NCI-H187 treated with DMSO at 0.1 percent for 48 hours (cell line): ENCODE data around the gene B4GALNT4.
"Not testable (repeated sequence)": the region's sequence is repeated elsewhere in the genome, so short reads cannot be mapped to it uniquely, and the experiment has no call there.

ENCODE experiments used
- DNase-seq: peaks from one replicate; lab custom pipeline; 2025; lab: John Stamatoyannopoulos, UW

Gene B4GALNT4

DNA sequence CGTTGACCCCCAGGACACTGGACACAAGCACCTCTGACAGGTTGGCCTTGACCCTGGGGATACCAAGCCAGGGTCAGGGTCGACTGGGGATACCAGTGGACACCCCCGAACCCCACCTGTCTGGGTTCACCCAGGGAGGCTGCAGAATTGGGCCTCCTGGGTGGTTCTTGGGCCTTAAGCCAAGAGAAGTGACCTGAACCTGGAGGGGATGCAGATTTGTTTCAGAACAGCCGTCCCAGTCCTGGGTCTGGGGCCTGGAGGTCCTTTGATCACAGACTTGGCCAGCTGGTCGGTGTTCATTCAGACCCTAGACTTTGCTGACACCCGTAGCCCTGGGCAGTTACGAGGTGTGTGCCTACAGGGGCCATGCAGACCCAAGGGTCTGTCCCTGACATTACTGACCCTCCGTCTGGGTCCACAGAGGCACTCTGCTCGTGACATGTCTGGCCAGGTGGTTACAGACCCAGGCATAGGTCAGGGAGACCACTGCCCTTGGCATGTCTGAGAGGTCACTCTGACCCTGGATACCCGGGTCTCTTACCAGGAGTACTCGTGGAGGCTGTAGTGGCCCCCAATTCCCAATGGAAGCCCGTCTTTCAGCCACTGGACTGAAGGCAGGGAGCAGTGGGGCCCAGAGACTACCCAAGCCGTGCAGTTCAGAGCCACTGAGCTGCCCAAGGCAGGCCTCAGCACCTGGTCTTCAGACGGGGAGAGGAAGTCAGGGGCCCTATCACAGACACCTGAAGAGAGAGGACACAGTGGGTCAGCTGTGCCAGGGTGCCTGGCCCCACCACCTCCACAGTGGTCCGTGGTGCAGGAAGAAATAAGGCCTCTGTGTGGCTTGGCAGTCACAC, 39.1 kb downstream of the B4GALNT4 start:
- DNase-seq: no peak

GRCh38 chr11:409008-409599, 39.8 kb downstream of the B4GALNT4 start:
- no peak for DNase-seq

GRCh38 chr11:409600-410483, 40.5 kb downstream of the B4GALNT4 start:
- no peak for DNase-seq

DNA sequence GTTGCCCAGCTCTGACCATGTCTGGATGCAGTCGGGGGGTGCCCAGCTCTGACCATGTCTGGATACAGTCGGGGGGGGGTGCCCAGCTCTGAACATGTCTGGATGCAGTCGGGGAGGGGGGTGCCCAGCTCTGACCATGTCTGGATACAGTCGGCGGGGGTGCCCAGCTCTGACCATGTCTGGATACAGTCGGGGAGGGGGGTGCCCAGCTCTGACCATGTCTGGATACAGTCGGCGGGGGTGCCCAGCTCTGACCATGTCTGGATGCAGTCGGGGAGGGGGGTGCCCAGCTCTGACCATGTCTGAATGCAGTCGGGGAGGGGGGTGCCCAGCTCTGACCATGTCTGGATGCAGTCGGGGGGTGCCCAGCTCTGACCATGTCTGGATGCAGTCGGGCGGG, 41.4 kb downstream of the B4GALNT4 start:
- DNase-seq: not testable (repeated sequence)

- DNase-seq: not testable (repeated sequence)
These were observed 42.2 kb downstream of the B4GALNT4 start for GRCh38 chr11:411520-411919.

DNA sequence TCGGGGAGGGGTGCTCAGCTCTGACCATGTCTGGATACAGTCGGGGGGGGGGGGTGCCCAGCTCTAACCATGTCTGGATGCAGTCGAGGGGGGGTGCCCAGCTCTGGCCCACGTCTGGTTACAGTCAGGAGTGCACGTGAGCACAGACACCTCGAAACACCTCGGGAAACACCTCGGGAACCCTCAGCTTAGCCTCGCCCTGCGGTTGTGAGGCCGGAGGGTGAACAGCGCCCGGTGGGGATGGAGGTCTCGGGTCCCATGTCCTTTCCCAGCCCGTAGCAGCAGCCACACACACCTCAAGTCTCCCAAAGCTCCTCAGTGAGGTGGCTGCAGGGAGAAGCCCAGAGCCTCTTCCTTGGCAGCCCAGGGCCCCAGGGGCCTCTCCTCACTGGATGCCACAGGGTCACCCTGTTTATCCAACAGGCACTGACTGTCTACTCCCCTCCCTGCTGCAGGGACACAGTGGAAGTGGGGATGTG, 43.4 kb downstream of the B4GALNT4 start:
- DNase-seq: no peak

- no peak for DNase-seq
These were observed 44.1 kb downstream of the B4GALNT4 start for GRCh38 chr11:413120-414081.

- no peak for DNase-seq
These were observed 45.1 kb downstream of the B4GALNT4 start for GRCh38 chr11:414318-414857.

DNA sequence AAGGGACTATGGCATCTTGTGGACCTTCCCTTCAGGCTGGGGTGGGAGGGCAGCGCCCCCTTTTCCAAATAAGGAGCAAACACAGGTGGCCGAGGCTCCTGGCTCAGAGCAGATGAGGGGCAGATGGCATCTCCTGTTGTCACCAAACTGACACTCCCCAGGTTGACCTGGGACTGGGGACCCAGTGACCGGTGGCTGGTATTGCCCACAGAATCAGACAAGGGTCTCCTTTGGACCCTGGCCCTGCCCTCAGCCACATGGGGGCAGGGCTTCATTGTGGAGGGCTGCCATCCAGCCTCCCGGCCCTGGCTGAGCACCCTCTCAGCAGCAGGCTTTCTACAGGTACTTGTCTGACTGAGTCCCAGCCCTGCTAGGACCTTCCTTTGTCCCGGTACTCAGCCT, 46.3 kb downstream of the B4GALNT4 start:
- DNase-seq: no peak

- no peak for DNase-seq
These were observed 46.9 kb downstream of the B4GALNT4 start for GRCh38 chr11:416051-416756.

DNA sequence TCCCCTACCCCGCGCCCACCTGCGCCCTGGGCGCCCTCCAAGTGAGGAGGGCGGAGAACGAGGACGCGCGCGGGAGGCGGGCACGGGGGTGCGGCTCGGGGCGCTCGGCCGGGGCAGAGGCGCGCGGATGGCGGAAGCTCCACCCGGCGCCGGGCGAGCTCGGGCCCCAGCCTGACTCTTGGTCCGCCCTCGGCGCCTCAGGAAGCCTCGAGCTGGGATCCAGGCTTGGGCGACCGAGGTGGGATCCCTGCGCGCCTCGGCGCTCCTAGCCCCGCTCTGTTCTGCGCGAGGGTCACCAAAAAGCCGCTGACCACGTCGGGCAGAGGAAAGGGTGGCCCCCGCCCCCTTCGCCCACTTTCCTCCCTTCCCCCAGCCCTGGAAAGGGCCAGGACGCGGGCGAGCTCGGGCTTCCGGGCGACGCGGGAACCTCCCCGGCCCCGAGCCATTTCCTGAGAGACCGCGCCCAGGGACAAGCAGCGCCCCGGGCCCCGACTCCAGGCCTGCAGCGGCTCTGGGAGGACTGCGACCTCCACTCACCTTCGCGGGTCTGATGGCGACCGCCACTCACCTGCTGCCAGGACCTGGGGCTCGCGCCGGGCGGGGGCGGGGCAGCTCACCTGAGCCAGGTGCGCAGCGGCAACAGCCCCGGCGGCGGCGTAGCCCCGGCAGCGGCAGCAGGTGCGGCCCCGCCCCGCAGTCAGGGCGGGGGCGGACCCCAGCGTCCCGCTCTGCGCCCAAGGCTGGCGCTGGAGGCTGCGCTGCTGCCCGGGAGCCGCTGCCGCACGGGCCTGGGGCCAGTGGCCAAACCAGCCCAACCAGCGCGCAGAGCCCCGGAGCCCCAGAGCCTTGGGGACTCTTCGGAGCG, 47.7 kb downstream of the B4GALNT4 start:
- DNase-seq: no peak

- no peak for DNase-seq
These were observed 48.5 kb downstream of the B4GALNT4 start for GRCh38 chr11:417652-418342.

DNA sequence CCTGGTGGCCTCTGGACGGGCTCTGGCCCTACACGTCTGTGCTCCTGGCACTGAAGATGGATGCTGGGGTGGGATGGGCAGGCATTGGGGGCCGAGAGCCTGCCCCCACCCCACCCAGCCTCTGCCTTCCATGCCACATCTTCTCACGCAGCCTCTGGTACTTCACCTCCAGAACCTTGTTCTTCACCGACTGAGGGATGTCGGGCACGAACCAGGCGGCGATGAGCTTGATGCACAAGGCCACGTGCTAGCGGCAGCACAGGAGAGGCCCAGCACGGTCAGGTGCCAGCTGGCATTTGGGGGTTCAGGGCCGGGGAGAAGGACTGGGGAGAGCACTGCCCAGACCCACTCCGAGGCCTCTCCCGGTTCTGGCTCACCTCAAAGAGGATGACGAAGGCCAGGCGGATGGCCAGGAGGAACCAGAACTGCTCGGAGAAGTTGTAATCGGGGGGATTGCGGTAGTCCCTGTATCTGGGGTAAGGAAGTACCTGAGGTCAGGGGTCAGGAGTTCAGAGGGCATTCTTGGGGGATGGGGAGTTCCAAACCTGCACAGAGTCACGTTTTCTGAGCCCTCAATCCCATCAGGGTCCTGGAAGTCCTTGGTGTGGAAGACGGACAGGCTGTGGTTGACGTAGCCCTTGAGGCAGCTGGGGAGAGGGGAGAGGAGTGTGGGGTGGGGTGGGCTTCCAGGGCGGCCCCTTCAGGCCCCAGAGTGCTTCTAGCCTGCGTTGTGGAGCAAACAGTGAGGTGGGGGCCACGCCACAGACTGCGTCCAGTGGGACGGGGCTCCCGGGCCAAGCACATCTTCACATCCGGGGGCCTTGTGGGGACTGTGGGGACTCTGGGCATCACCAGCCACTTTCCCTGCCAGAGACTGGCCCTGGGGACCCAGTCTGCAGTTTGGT, 49.3 kb downstream of the B4GALNT4 start:
- no peak for DNase-seq

DNA sequence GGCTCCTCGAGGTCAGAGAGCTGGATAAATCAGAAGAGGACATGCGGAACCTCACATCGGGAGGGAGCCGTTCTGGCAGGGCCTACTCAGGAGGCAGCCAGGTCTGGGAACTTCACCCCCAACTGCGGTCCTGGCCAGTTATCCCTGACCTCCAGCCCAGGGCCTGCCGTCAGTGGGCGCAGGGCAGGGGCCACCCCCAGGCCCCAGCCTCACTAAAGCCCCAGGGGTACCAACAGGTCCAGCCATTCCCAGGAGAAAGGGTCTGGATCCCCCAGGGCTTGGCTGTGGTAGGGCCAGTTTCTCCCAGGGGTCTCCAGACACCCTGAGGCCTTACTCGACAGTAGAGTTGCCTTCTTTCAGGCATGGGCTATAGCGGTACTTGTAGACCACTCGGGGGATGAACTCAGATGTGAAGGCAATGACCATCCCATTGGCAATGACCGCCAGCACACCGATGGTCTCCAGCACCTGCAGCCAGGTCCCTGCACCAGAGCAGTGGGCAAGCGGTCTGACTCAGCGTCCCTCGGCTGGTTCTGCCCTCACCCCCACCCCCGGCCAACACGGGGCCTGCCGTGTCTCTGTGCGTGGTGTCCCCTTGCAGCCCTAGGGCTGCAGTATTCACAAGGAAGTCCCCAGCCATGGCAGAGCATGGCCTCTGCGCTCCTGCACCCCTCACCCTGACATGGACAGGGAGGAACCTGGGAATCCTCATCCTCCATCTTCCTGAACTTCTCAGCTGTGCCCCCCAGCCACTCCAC, 50.1 kb downstream of the B4GALNT4 start:
- no peak for DNase-seq

- DNase-seq: no peak
These were observed 51.0 kb downstream of the B4GALNT4 start for GRCh38 chr11:420054-420910.

- no peak for DNase-seq
These were observed 51.6 kb downstream of the B4GALNT4 start for GRCh38 chr11:420911-421321.
